HG02623 (cell line): ENCODE results near the gene BCORL1.
A peak's percentile ranks its signal among the peaks of the same experiment; 100 is the strongest.

Experiments used
- ATAC-seq: cut with Tn5 transposase; IDR thresholded peaks from one replicate; pipeline ENCODE4 v1.9.1; 2021; ENCODE audit warnings: moderate library complexity; ENCODE audit not compliant: unreplicated experiment

The BCORL1 gene

GRCh38 chrX:130055899-130056298, 73.5 kb downstream of the BCORL1 start:
- no peak for ATAC-seq

- ATAC-seq = no peak
Measured at GRCh38 chrX:130057209-130057608, 74.8 kb downstream of the BCORL1 start.

- no peak for ATAC-seq
Measured at GRCh38 chrX:130058652-130059051, 76.2 kb downstream of the BCORL1 start.

GRCh38 chrX:130060122-130061069, 78.0 kb downstream of the BCORL1 start:
- peak; percentile 96 for ATAC-seq

GRCh38 chrX:130066975-130067615, 84.7 kb downstream of the BCORL1 start:
- ATAC-seq = no peak

GRCh38 chrX:130071611-130072344, 89.3 kb downstream of the BCORL1 start:
- no peak for ATAC-seq

GRCh38 chrX:130072345-130072740, 89.9 kb downstream of the BCORL1 start:
- no peak for ATAC-seq

- no peak for ATAC-seq
Measured at GRCh38 chrX:130075777-130076176, 93.3 kb downstream of the BCORL1 start.

- ATAC-seq = no peak
Measured at GRCh38 chrX:130079824-130080406, 97.5 kb downstream of the BCORL1 start.

- no peak for ATAC-seq
Measured at GRCh38 chrX:130080791-130081367, 98.4 kb downstream of the BCORL1 start.

- ATAC-seq = no peak
Measured at GRCh38 chrX:130081421-130082045, 99.1 kb downstream of the BCORL1 start.

- ATAC-seq = peak; percentile 55
Measured at GRCh38 chrX:130082244-130083106, 100.0 kb downstream of the BCORL1 start.

GRCh38 chrX:130083107-130083490, 100.7 kb downstream of the BCORL1 start:
- ATAC-seq = no peak

- ATAC-seq = no peak
Measured at GRCh38 chrX:130083656-130084382, 101.4 kb downstream of the BCORL1 start.

- peak; percentile 38 for ATAC-seq
Measured at GRCh38 chrX:130084631-130085237, 102.3 kb downstream of the BCORL1 start.

GRCh38 chrX:130085551-130086446, 103.4 kb downstream of the BCORL1 start:
- ATAC-seq = no peak
